Stimulated activated effector memory CD8-positive, alpha-beta T cell treated with anti-CD3 and anti-CD28 coated beads, Interleukin-12 subunit alpha, Interleukin-12 subunit beta, amount 100 ng/mL, for 72 hours (primary cell): ENCODE results near the gene PIWIL1.

Experiments used
- ATAC-seq: fragments of 150-1000 bp; cut with Tn5 transposase; 2 replicates; pipeline ENCODE4 v1.10.0; 2021
- DNase-seq, 2 donors: peaks; one replicate each; pipeline ENCODE4 v3.0.0; 2021 to 2022; ENCODE audit warnings: low spot score in 2 of 2
- H3K27ac Mint-ChIP-seq: one replicate; pipeline ENCODE4 v1.8.0; 2022; ENCODE audit warnings: mild to moderate bottlenecking, mixed read lengths
- H3K36me3 Mint-ChIP-seq: one replicate; pipeline ENCODE4 v1.8.0; 2022; ENCODE audit warnings: mild to moderate bottlenecking, mixed read lengths
- H3K4me1 Mint-ChIP-seq: one replicate; pipeline ENCODE4 v1.8.0; 2022; ENCODE audit warnings: mixed read lengths
- H3K4me3 Mint-ChIP-seq: one replicate; pipeline ENCODE4 v1.8.0; 2022; ENCODE audit warnings: mild to moderate bottlenecking, mixed read lengths
- H3K9me3 Mint-ChIP-seq: one replicate; pipeline ENCODE4 v1.8.0; 2022; ENCODE audit warnings: mixed read lengths

The PIWIL1 gene

GRCh38 chr12:130351326-130351725 is 13.6 kb downstream of the PIWIL1 start:
- Mint-ChIP-seq H3K4me3 (no peak overlapping the region), H3K9me3 (peaks cover 9% of the 10 kb centered on the region), H3K36me3 (no peaks in the 10 kb centered on the region), H3K4me1 (no peaks in the 10 kb centered on the region), H3K27ac (no peak overlapping the region)
- ATAC-seq, result no peak
- DNase-seq, result no peak

DNA sequence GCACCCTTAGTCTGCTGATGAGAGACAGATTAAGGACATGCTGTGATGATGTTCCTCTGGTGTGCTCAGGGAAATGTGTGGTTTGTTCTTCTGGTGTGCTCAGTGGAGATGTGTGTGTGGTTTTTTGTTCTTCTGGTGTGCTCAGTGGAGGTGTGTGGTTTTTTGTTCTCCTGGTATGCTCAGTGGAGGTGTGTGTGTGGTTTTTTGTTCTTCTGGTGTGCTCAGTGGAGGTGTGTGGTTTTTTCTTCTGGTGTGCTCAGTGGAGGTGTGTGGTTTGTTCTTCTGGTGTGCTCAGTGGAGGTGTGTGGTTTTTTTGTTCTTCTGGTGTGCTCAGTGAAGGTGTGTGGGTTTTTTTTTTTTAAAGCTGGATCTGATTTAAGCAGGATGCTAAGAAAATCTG is 15.4 kb downstream of the PIWIL1 start:
- Mint-ChIP-seq H3K9me3 (peaks cover 9% of the 10 kb centered on the region), H3K4me1 (no peaks in the 10 kb centered on the region), H3K4me3 (no peak overlapping the region), H3K27ac (no peak overlapping the region), H3K36me3 (no peaks in the 10 kb centered on the region)
- ATAC-seq (no peak), DNase-seq (no peak)

DNA sequence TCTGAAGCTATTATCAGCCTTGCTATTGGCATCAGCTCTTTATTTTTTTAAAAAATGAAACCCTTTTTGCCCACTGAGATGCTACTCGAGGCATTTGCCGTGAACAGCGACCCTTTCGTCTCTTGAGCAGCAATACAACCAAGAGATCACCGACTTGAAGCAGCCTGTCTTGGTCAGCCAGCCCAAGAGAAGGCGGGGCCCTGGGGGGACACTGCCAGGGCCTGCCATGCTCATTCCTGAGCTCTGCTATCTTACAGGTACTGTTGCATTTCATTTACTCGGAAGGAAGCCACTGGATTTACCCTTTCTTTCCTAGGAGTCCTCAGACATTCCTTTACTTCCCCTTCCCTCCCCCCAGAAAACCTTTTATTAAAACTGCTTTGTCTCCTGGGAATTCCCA is 16.7 kb downstream of the PIWIL1 start:
- H3K9me3 Mint-ChIP-seq, result peaks cover 15% of the 10 kb centered on the region
- no peak overlapping the region for H3K27ac Mint-ChIP-seq
- no peaks in the 10 kb centered on the region for H3K36me3 Mint-ChIP-seq
- DNase-seq, result no peak
- no peak overlapping the region for H3K4me3 Mint-ChIP-seq
- no peaks in the 10 kb centered on the region for H3K4me1 Mint-ChIP-seq
- no peak for ATAC-seq

GRCh38 chr12:130356222-130356621 is 18.5 kb downstream of the PIWIL1 start:
- Mint-ChIP-seq H3K4me1 (no peaks in the 10 kb centered on the region), H3K4me3 (no peak overlapping the region), H3K27ac (no peak overlapping the region), H3K9me3 (peaks cover 15% of the 10 kb centered on the region), H3K36me3 (no peaks in the 10 kb centered on the region)
- no peak for DNase-seq
- ATAC-seq, result no peak

DNA sequence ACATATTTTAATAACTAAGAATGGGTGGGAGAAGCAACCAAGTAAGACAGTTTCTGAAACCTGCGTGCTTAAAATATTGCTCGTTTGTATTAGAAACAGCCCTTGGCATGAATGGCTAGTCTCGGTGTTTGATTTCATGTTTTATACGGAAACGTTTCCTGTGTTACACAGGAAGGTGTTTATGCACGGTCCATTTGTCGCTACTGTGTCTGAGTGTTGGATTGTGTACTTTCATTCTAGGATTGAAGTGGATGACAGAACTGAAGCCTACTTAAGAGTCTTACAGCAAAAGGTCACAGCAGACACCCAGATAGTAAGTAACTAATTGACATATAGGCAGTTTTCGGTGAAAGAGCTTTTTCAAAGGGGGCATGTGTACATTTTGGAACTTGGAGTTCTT is 19.6 kb downstream of the PIWIL1 start:
- ATAC-seq (no peak), DNase-seq (no peak)
- H3K9me3 Mint-ChIP-seq, result peaks cover 10% of the 10 kb centered on the region
- no peak overlapping the region for H3K27ac Mint-ChIP-seq
- no peaks in the 10 kb centered on the region for H3K36me3 Mint-ChIP-seq
- H3K4me3 Mint-ChIP-seq, result no peak overlapping the region
- H3K4me1 Mint-ChIP-seq, result no peaks in the 10 kb centered on the region

GRCh38 chr12:130357729-130358330 is 20.1 kb downstream of the PIWIL1 start:
- no peak for DNase-seq
- no peaks in the 10 kb centered on the region for H3K4me1 Mint-ChIP-seq

GRCh38 chr12:130362060-130362459 is 24.4 kb downstream of the PIWIL1 start:
- ATAC-seq, result no peak
- H3K27ac Mint-ChIP-seq, result no peak overlapping the region
- peaks cover 5% of the 10 kb centered on the region for H3K9me3 Mint-ChIP-seq
- no peaks in the 10 kb centered on the region for H3K36me3 Mint-ChIP-seq
- H3K4me3 Mint-ChIP-seq, result no peak overlapping the region
- no peaks in the 10 kb centered on the region for H3K4me1 Mint-ChIP-seq
- no peak for DNase-seq

More at GRCh38 chr12:130357729-130358330, 20.1 kb downstream of the PIWIL1 start:
- peaks cover 10% of the 10 kb centered on the region for H3K9me3 Mint-ChIP-seq
- no peak overlapping the region for H3K27ac Mint-ChIP-seq
- no peaks in the 10 kb centered on the region for H3K36me3 Mint-ChIP-seq
- no peak for ATAC-seq
- no peak overlapping the region for H3K4me3 Mint-ChIP-seq

DNA sequence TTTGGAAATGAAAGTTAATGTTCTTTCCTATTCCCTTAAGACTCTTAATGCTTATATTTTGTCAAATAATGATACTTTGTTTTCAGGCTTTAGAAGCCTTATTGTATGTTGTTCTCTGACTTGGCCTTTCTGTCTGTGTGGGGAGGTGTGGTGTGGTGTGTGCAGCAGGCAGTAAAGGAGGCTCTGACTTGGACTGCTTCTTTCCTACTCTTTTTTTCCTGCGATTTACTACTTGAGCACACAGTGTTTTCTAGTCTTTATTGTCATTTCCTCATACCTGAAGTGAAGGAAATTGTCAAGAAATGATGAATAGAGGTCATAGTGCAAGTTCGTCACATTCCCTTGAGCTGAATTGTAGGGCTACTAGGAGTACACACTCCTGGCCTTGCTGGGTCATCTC is 26.9 kb downstream of the PIWIL1 start:
- DNase-seq (no peak), ATAC-seq (no peak)
- no peaks in the 10 kb centered on the region for H3K4me1 Mint-ChIP-seq
- no peaks in the 10 kb centered on the region for H3K9me3 Mint-ChIP-seq
- H3K4me3 Mint-ChIP-seq, result no peak overlapping the region
- no peaks in the 10 kb centered on the region for H3K36me3 Mint-ChIP-seq
- H3K27ac Mint-ChIP-seq, result no peak overlapping the region

DNA sequence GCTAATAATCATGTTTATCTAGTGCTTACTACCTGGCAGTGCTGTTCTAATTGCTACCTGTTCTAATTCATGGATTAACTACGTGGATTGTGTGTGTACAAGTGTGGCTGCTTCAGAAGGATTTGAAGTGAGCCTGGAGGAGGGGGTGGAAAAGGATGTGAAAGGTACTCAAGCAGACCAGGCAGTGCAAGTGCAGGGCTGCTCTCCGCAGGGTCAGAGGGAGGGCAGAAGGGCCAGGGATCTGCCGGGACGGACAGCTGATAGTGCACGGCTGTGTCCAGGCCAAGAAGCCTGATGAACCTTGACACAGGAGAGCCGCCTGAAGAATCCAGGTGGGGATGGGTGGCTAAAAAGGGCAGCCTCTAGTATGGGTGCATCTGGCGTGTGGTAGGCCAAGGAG is 28.5 kb downstream of the PIWIL1 start:
- H3K36me3 Mint-ChIP-seq, result no peaks in the 10 kb centered on the region
- H3K27ac Mint-ChIP-seq, result no peak overlapping the region
- H3K4me3 Mint-ChIP-seq, result no peak overlapping the region
- no peaks in the 10 kb centered on the region for H3K4me1 Mint-ChIP-seq
- no peak for DNase-seq
- ATAC-seq, result no peak
- no peaks in the 10 kb centered on the region for H3K9me3 Mint-ChIP-seq

DNA sequence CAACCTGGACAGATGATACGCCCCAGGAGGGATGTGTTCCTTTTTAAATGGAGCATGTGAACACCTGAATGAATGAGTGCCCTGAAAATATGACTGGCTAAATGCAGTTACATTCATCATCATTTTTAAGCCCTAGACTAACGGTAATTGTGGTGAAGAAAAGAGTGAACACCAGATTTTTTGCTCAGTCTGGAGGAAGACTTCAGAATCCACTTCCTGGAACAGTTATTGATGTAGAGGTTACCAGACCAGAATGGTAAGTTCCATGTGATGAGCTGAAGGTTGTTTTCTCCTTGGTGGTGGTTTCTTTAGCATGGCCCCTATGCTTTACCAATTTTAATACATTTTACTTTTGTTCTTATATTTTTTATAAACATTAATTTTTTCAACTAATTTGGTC is 29.3 kb downstream of the PIWIL1 start:
- no peaks in the 10 kb centered on the region for H3K4me1 Mint-ChIP-seq
- ATAC-seq, result no peak
- H3K27ac Mint-ChIP-seq, result no peak overlapping the region
- DNase-seq, result no peak
- H3K4me3 Mint-ChIP-seq, result no peak overlapping the region
- H3K9me3 Mint-ChIP-seq, result no peaks in the 10 kb centered on the region
- no peaks in the 10 kb centered on the region for H3K36me3 Mint-ChIP-seq

DNA sequence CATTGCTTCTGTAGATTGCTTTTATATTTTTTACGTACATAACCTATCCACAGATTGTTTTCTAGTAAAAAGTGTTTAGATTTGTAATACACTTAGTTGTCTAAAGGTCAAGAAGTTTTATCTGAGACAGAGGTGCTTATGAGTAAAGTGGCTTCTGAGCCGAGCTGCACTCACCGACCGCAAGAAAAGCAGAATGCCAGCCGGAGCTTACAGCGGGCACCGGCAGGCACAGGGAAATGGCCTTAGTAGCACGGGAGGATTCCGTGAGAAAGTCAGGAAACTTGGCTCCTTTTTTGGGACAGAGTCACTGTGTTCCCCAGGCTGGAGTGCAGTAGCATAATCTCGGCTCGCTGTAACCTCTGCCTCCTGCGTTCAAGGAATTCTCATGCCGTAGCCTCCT is 29.8 kb downstream of the PIWIL1 start:
- DNase-seq (no peak), ATAC-seq (no peak)
- Mint-ChIP-seq H3K27ac (no peak overlapping the region), H3K4me1 (no peaks in the 10 kb centered on the region), H3K4me3 (no peak overlapping the region), H3K9me3 (no peaks in the 10 kb centered on the region), H3K36me3 (no peaks in the 10 kb centered on the region)

- no peaks in the 10 kb centered on the region for H3K4me1 Mint-ChIP-seq
- no peak overlapping the region for H3K27ac Mint-ChIP-seq
- DNase-seq (no peak), ATAC-seq (no peak)
- no peaks in the 10 kb centered on the region for H3K9me3 Mint-ChIP-seq
- no peaks in the 10 kb centered on the region for H3K36me3 Mint-ChIP-seq
- H3K4me3 Mint-ChIP-seq, result no peak overlapping the region
Observed at GRCh38 chr12:130369816-130370215, 32.1 kb downstream of the PIWIL1 start.

GRCh38 chr12:130371296-130371695 is 33.6 kb downstream of the PIWIL1 start:
- Mint-ChIP-seq H3K36me3 (no peaks in the 10 kb centered on the region), H3K27ac (no peak overlapping the region), H3K9me3 (peaks cover 3% of the 10 kb centered on the region), H3K4me1 (no peaks in the 10 kb centered on the region), H3K4me3 (no peak overlapping the region)
- DNase-seq (no peak), ATAC-seq (no peak)

GRCh38 chr12:130372936-130373335 is 35.2 kb downstream of the PIWIL1 start:
- Mint-ChIP-seq H3K4me1 (no peaks in the 10 kb centered on the region), H3K27ac (no peak overlapping the region), H3K9me3 (peaks cover 3% of the 10 kb centered on the region), H3K36me3 (no peaks in the 10 kb centered on the region), H3K4me3 (no peak overlapping the region)
- DNase-seq (no peak), ATAC-seq (no peak)

DNA sequence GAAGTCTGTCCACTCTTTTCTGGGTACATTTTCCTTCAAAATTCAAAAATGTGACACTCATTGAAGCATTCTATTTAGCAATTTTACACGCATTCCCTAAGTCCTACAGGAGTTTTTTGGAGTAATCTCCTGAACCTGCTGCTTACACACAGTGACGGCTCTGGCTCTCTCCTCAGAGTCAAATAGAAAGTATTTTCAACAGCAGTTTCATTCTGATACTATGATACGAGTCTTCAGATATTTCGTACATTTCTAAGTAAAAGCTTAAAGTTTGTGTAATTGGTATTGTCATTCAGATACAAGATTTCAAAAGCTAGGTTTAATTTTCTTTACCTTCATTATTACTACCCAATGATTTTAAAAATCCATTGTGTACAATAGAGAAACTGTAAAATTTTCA is 36.4 kb downstream of the PIWIL1 start:
- H3K4me1 Mint-ChIP-seq, result no peaks in the 10 kb centered on the region
- ATAC-seq, result peak; percentile 36
- no peak overlapping the region for H3K4me3 Mint-ChIP-seq
- no peak for DNase-seq
- H3K9me3 Mint-ChIP-seq, result peaks cover 5% of the 10 kb centered on the region
- H3K27ac Mint-ChIP-seq, result no peak overlapping the region
- no peaks in the 10 kb centered on the region for H3K36me3 Mint-ChIP-seq

DNA sequence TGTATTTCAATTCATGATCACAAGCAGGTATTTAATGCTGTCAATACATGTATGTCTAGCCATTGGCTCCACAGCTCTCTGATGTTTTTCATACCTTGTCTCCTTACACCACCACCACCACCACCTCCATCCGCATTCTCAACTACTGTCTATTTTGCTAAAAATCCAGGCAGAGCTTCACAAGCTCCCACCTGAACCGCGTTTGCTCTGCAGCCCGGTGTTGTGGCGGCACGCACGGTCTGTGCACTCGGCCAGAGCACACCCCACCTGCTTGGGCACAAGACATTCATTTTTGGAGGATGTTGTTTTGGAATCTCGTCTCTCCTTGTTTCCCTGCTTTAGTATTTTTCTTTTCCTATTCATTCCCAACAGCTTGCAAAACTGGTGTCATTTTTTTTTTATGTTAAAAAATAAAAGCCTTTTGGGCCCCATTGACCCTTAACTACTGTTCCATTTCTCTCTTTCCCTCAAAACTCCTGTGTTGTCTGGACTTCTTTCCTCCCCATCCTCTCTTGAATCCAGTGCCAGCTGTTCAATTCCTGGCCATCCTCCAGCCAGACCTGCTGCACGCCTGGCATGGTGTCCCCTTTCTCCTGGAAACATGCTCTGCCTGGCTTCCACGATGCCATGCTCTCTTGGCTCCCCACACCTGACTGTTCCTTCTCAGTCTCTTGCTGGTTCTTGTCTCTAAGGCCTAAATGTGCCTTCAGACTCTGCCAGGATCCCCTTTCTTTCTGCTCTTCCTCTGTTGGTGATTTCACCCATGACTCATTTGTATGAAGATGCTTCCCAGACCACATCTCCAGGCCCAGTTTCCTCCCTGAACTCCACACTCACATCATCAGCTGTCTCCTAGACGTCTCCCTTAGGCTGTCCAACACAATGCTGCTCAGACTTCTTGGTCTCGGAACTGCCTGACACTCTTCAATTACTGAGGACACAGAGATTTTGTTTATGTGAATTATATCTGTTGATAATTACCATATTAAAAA is 37.9 kb downstream of the PIWIL1 start:
- ATAC-seq, result no peak
- no peaks in the 10 kb centered on the region for H3K36me3 Mint-ChIP-seq
- no peak overlapping the region for H3K27ac Mint-ChIP-seq
- H3K9me3 Mint-ChIP-seq, result peaks cover 5% of the 10 kb centered on the region
- no peak overlapping the region for H3K4me3 Mint-ChIP-seq
- DNase-seq, result no peak
- no peaks in the 10 kb centered on the region for H3K4me1 Mint-ChIP-seq
